ENCODE data around the gene ADAMTS9.

ADAMTS9 gene

DNA sequence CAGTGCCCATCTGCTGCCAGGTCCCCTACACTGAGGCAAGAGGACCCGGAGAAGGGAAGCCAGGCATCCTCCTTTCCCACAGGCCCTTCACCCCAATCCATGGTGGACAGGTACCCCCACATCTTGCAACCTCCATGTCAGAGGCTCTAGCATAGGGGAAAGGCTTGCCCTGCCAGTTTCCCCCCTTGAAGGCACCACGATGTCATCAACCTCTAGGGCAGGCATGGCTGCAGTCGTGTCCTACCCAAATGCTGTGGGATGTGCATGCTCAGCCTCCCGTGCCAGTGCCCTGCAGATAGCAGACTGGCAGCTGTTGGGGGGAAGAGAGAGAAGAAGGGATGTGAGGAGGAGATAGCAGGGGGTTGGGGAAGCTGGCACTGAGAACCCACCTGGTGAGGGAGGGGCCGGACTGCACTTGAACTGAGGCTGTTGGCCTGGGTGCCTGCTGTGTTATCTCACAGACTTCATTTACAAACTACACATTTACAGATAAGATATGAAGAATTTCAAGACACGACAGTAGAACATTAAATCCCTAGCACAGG, 197.5 kb downstream of the ADAMTS9 start:
- no peak for DNase-seq (ENCODE audit: low spot score)

GRCh38 chr3:64489361-64490044, 198.3 kb downstream of the ADAMTS9 start:
- DNase-seq (ENCODE audit: low spot score), result peak; percentile 54

GRCh38 chr3:64488939-64489338, 198.9 kb downstream of the ADAMTS9 start:
- DNase-seq (ENCODE audit: low spot score), result no peak

DNA sequence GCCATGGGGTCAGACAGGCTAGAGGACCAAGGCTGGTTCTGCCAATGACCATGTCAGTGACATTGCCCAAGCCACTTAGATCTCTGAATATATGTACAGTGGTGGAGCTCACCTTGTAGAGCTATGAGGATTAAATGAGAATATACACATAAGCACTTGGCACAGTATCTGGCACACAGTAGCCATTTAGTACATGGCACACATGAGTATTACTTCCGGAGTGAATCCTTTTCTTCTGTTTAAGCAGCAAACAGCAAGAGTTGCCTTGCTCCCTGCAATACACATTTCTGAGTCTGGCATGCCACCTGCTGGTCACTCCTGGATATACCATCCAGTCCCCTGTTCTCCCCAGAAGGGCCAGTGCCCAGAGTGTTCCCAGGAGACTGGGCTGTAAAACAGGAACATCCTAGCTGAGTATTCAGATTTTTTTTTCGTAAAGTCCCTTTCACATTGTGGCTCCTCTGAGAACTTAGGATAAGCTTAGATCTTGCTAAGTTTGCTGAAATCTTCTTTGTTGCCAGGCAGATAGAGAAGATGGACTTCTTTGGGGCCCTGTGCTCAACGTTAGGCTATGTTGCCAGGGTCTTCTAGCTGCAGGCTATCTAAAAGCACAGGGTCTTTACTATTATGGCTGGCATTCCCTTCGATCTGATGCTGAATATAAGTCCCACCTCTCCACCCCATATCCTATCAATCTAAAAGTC, 203.4 kb downstream of the ADAMTS9 start:
- DNase-seq (ENCODE audit: low spot score), result peak; percentile 88

DNA sequence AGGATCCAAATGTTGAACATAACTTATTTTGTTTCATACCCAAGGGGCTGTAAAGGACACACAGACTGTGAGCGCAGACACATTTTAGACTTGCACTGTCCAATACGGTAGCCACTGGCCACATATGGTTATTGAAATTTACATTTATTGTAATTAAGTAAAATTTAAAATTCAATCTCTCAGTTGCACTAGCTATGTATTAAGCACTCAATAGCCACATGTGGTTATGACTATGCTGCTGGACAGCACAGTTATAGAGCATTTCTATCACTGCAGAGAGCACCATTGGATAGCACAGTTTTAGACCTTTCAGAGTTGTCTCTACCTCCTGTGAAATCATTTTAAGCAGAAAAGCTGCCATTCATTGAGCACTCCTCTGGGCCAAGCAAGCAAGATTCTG, 204.3 kb downstream of the ADAMTS9 start:
- no peak for DNase-seq (ENCODE audit: low spot score)

DNA sequence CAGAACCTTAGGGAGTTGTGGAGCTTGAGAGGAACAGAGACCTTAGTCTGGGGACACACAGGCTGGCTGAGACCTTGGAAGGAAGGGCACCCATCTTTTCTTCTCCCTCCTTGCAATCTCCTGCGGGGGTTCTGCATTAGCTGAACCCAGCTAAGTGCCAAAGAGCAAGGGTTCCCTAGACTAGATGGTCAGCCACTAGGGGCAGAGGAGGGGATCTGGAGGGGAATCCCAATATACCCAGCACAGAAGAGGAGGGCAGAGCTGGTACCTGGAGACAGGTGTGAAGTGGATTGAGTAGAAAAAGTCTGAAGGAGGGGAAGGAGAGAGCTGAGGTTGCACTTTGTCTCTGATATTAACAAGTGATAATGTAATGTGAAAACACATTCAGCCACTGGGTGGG, 212.8 kb downstream of the ADAMTS9 start:
- no peak for DNase-seq (ENCODE audit: low spot score)

GRCh38 chr3:64473466-64473865, 214.3 kb downstream of the ADAMTS9 start:
- no peak for DNase-seq (ENCODE audit: low spot score)

- no peak for DNase-seq (ENCODE audit: low spot score)
These were observed 217.4 kb downstream of the ADAMTS9 start for GRCh38 chr3:64470436-64470835.

DNA sequence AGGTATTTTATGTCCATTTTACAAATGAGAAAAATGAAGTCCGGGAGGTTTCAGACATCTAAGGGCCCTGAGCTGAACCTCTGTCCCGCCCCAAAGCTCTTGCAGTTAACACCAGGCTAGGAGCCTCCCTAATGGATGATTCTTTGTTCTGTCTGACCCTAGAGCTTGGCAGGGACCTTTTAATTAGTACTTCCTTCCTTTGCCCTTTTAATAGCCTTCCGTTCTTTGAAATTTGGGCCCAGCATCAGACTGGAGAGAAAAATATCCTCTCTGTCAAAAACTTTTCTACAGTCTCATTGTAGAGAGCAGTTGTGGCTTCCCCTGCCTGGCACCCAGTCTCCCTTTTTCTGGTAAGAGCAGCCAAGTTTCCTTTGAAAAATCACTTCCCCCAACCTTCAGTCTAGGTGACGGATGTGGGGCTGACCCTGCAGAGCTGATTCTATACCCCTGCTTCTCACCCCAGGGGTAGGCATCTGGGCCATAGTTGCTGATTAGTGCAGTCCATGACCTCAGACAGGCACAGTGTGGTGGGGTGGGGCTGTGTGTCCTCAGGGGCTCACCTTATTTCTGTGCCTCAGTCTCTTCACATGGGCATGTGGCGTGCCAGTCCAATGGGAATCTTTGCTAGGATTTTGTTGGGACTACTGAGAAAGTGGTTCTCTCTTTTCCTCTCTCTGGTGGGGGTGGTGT, 220.4 kb downstream of the ADAMTS9 start:
- DNase-seq (ENCODE audit: low spot score), result no peak

Measured in HuH-7.5 (cell line).